Omental fat pad (tissue), 4 donors: ENCODE data around the gene CCDC124. TPM values are rescaled to one million over a fixed set of nuclear protein-coding genes. Genes with fewer than 3 reads are reported as not detected.

Experiments
- ATAC-seq: fragments of 150-250 bp; one replicate; pipeline ENCODE4 v1.9.1; 2016; ENCODE audit warnings: mild to moderate bottlenecking, moderate library complexity; ENCODE audit not compliant: low FRiP score
- DNase-seq: peaks from one replicate; pipeline ENCODE4 v3.0.0-alpha.2; 2019; ENCODE audit warnings: low spot score
- total RNA-seq, 4 donors: library from RNA; depleted of rRNA; stranded (reverse); fragments of >200 nt; gene quantifications; one replicate each; pipeline ENCODE4 v1.1.0, GENCODE V29; 2016
- TF ChIP-seq, protein P1 (sequence below), 3 donors: fragments of 450-650 bp; IDR thresholded peaks; one replicate each; pipeline ENCODE4 v1.5.1; 2016 to 2017; ENCODE audit warnings: antibody characterized with exemption in 3 of 3, mild to moderate bottlenecking in 3 of 3, moderate library complexity in 2 of 3

CCDC124 gene
- total RNA-seq, 4 donors from 2014 or later, result 34.7 to 73.4 (median 49.5) TPM

DNA sequence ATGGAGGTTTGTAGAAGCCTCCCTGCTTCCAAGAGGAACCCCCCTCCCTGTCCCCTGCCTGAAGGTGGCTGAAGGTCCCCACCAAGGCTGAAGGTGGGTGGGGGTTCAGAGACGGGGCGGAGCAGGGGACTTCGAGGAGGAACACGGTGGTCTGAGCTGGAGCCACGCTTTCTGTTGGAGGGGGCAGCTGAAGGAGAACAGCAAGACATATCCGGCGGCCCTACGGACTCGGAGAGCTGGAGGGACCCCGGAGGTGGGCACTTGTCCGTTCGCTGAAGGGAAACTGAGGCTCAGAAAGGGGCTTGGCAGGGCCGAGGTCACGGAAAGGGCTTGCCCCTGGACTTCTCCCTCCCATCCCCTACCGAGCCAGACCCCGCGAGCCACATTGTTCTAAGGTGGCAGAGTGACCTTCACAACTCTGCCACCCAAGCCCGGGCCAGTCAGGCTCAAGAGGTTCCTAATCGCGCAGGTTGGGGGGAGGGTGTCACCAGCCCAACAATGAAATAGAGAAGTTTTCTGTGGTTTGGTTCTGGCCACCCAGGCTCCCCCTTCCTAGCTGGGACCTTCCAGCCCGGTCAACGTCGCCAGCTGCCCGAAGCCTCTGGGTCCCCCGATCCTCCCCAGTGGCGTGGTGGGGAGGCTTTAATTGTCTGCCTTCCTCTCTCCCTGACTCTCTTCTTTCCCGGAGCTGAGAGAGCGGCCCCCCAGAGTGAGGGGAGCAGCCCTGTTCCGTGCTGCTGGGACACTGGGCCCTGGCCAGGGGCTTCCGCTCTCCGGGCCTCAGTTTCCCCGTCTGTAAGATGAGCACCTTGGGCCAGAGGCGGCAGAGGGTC is 18.6 kb downstream of the CCDC124 start:
- no peak for ATAC-seq
- no peak for DNase-seq
- TF ChIP-seq, protein P1, sequence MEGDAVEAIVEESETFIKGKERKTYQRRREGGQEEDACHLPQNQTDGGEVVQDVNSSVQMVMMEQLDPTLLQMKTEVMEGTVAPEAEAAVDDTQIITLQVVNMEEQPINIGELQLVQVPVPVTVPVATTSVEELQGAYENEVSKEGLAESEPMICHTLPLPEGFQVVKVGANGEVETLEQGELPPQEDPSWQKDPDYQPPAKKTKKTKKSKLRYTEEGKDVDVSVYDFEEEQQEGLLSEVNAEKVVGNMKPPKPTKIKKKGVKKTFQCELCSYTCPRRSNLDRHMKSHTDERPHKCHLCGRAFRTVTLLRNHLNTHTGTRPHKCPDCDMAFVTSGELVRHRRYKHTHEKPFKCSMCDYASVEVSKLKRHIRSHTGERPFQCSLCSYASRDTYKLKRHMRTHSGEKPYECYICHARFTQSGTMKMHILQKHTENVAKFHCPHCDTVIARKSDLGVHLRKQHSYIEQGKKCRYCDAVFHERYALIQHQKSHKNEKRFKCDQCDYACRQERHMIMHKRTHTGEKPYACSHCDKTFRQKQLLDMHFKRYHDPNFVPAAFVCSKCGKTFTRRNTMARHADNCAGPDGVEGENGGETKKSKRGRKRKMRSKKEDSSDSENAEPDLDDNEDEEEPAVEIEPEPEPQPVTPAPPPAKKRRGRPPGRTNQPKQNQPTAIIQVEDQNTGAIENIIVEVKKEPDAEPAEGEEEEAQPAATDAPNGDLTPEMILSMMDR (IDR thresholded peaks at IDR 0.05), result no peak

DNA sequence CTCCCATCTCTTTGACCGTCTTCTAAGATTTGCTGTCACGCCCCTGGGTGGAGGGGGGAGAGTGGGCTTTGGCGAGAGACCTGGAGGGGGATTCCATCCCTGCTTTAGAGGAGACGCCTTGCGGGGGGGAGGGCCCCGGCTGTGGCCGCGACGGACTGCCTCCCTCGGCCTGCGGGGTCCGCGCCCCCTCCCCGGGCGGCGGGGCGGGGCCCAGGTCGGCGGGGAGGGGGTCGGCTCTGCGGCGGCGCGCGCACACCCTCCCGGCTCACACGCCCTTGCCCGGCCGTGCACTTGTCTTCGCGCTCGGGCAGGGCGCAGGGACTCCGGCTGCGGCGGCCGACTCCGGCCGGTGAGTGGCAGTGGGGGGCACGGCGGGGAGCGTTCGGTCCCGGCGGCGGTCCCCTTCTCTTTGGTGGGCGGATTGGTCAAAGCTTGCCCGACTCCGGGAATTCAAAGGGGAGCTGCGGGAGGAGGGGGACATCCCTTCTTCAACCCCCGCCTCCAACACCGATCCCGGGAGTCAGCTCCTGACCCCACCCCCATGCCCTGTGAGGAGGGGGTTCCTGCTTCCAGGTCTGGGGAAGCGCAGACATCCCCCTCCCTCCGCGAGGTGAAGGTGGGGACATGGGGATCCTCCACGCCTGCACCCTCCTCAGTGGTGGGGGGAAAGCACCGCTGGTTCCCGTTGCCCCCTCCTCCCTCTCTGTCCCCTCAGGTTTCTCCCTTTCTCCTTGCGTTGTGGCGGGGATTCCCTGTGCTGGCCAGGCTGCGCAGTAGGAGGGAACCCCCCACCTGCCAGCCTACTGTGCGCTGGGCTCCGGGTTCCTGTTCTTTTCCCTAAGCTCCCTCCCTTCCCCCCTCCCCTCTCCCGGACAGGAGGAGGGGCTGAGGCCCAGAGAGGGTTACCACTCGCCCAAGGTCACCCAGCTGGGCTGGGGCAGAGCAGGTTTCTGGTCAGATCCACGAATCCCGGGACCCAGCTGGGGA is 19.5 kb downstream of the CCDC124 start:
- ATAC-seq (no peak), DNase-seq (no peak)
- TF ChIP-seq, protein P1 (IDR thresholded peaks at IDR 0.05), result no peak

DNA sequence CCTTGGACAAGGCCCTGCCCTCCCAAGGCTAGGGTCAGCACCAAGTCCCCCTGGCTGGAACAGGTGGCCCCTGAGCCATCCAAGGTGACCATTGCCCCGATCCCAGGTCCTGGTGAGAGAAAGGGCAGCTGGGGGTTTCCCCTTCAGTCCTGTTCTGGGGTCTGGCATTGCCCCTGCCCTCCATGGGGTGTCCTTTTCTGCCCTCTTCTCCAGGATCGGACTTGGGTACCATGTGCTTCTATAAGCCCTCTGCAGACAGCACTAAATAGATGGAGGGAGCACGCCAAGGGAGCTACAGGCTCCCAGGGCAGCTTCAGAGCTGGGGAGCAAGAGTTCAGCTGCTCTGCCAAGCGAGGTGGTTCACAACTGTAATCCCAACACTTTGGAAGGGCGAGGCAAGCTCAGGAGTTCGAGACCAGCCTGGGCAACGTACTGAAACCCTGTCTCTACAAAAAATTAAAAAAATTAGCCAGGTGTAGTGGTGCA is 20.5 kb downstream of the CCDC124 start:
- DNase-seq (no peak), ATAC-seq (no peak)
- TF ChIP-seq, protein P1 (IDR thresholded peaks at IDR 0.05), result no peak

DNA sequence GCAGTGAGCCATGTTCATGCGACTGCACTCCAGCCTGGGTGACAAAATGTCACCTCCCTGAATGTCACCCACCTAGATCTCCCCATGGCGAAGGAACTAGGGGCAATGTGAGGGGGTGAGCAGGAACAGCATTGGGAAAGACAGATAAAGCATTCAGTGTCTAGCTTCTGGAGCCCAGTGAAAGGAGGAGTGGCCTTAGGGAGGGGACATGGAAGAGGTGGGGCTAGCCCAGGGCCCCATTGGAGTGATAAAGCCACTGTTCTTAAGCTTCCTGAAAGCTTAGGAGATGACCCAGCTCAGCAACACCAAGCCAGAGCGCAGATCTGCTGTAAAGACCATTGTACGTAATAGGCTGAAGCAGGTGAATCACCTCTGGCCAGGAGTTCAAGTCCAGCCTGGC is 21.1 kb downstream of the CCDC124 start:
- DNase-seq, result no peak
- TF ChIP-seq, protein P1 (IDR thresholded peaks at IDR 0.05), result no peak
- ATAC-seq, result no peak

DNA sequence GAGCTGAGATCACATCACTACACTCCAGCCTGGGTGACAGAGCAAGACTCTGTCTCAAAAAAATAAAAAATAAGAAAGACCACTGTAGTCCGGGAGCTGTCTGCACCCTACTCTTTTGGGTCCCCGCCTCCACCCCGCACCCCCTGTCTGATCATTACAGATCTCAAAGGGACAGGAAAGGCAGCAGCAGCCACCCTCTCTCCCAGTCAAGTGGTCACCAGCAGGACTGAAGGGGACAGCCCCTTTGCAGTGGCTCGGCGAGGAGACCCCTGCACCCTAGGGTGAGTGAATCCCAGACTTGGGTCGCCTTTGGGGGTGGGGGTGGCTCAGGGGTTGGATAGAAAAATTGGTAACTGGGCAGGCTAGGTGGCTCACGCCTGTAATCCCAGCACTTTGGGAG is 21.6 kb downstream of the CCDC124 start:
- ATAC-seq (no peak), DNase-seq (no peak)
- TF ChIP-seq, protein P1 (IDR thresholded peaks at IDR 0.05), result no peak

DNA sequence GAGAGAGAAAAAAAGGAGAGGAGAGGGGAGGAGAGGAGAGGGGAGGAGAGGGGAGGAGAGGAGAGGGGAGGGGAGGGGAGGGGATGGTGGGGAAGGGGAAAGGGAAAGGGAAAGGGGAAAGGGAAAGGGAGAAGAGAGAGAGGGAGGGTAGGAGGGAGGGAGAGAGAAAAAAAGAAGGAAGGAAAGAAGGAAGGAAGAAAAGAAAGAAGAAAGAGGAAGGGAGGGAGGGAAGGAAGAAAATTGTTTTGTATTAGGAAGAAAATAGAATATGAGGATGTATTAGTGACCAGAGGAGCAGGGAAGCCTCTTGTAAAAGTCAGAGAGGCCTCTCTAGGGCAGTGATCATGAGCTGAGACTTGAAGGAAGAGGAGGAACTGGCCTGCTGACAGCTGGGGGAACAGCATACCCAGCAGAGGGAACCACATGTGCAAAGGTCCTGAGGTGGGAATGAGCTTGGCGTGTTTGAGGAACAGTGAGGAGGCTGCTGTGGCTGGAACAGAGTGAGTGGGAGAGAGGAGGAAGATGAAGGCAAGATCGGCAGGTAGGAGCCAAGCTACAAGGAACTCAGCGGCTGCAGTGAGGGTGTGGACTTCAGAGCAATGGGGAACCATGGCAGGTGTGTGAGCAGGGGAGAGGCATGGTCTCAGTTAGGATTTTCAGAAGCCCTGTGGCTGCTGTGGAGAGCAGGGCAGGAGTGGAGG is 24.5 kb downstream of the CCDC124 start:
- TF ChIP-seq, protein P1 (IDR thresholded peaks at IDR 0.05), result no peak
- DNase-seq (no peak), ATAC-seq (no peak)
